Measurements from ENCODE around the gene STARD13.

The STARD13 gene

GRCh38 chr13:33228648-33229445 is 56.7 kb downstream of the STARD13 start:
- no peak for DNase-seq (ENCODE audit: low read depth)

GRCh38 chr13:33227927-33228647 is 57.5 kb downstream of the STARD13 start:
- no peak for DNase-seq (ENCODE audit: low read depth)

DNA sequence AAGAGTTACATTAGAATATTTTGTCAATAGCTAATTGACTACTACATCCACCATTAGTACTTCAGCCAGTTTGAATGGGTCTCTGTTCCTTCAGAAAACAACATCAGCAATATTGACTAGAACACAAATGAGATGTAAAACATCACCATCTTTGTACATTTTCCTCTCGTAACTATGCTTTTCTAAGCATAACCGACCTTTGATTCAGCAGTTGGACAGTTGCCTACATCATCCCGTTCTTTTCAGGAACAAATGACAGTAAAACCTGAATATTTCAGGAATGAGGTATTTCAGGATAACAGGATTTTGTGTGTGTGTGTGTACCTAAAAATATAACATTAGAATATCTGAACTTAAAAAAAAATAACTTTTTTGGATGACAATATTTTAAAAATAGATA is 60.9 kb downstream of the STARD13 start:
- no peak for DNase-seq (ENCODE audit: low read depth)

DNA sequence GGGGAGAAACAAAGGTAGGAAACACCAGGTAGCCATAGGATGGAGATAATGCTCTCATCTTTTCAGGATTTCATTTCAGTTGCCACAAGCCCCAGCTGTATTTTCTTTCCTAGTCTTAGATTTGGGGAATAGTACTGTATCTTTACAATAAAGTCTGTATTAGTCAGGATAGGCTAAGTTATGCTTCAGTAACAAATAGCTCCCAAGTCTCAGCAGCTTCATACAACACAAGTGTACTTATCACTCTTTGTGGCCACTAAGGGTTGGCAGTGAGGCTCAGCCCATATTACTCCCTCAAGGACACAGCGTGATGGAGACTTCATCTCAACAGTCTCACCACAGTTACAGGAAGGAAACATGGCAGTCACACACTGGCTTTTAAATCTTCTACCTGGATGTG is 61.4 kb downstream of the STARD13 start:
- no peak for DNase-seq (ENCODE audit: low read depth)

- no peak for DNase-seq (ENCODE audit: low read depth)
Measured at GRCh38 chr13:33219926-33220325, 65.6 kb downstream of the STARD13 start.

DNA sequence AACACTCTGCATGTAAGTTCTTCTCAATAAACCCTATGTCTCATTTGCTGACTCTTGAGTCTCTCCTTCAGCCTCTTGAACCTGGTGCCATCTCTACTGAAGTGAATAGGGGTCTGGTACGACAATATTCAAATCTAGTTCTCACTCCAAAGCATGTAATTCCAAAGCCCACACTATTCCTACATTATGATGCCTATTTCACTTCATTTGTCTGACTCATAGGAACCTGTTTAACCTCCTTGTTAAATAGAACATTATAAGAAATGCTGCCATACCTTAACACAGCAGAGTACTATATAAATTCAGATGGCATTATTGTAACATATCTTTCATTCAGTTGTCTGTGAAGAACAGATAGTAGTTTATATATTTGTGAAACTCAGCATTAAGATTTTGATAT is 67.1 kb downstream of the STARD13 start:
- no peak for DNase-seq (ENCODE audit: low read depth)

- no peak for DNase-seq (ENCODE audit: low read depth)
Measured at GRCh38 chr13:33218020-33218419, 67.5 kb downstream of the STARD13 start.

DNA sequence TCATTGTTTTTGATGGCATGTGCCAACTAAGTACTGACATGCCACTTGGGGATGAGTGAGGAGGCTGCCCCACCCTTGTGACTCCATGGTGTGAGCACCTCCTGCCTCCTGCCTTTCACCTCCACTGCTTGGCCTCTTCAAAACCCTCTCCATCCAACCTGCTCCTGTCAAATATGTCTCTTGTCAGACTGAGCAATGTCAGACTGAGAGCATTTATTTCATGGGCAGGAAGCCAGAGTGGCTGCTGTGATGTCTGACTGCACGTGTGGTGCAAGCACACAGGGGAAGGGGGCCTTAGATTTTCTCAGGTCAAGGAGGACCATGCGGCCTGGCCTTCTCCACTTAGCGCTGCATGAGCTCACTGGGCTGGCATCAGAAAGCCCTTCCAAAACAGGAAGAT is 68.3 kb downstream of the STARD13 start:
- no peak for DNase-seq (ENCODE audit: low read depth)

DNA sequence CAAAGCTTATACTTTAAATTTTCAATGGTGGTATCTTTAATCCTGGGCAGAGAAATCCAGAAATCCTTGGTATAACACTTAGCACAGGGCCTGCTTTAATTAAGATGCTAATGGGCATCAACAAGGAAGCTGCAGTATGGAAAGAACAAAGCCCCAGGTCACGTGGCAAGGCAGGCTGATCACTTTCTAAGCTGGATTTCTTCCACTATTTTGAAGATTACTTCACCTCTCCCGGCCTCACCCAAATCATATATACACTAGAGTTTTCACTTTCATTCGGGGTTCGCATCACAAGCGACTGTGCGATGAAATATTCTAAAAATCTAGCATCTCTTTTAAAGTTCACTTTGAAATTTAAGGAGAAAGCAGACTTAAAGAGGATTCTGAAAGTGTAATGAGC is 71.8 kb downstream of the STARD13 start:
- DNase-seq (ENCODE audit: low read depth): no peak

DNA sequence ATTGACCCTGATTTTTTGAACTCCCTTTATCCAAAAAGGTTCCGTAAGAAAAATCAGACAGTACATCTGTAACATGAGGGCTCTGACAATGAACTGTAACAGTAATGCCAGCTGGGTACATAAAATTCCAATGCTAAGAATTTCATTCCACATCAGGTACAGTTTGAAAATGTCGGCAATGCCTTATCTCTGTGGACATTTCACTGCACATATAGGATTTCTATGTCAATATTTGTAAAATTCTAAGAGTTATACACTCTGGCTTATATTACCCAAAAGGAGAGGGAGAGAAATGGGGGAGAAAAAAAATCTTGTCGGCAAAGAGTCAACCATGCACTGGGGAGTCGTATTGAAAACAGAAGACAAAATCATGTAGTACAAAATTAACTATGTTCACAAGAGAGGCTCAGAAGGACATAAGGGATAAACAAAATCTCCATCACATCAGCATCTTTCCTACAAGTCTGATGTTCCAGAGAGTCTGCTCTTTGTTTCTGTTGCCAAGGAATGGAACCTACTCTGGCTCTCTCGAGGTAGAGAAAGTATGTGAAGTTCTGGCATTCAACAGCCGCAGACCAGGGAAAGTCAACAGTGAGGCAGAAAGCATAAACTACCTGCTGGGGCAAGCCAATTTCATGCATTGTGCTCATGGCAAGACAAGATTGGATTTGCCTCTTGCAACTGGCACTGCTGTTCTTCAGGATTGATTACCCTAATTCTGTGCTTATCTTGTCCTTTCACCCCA is 72.4 kb downstream of the STARD13 start:
- DNase-seq (ENCODE audit: low read depth): no peak

GRCh38 chr13:33212396-33212795 is 73.2 kb downstream of the STARD13 start:
- DNase-seq (ENCODE audit: low read depth): no peak

DNA sequence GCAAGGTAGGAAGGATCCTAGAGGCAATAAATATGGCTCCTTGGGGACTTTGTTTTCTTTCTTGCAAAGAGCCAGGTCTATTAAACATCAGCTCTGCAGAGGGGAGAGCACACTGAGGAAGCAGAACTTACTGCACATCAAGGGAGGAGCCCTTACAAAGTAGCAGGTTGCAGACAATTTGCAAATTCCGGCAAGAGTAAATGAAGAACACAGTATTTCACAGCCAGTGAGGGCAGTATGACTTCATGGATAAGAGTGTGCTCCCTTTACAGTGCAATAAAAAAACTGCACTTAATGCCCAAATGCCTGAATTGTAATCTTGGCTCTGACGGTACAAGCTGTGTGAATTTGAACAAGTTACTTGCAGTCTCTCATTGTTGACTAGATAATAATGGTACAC is 75.5 kb downstream of the STARD13 start:
- DNase-seq (ENCODE audit: low read depth): no peak

GRCh38 chr13:33208290-33209220 is 77.0 kb downstream of the STARD13 start:
- DNase-seq (ENCODE audit: low read depth): no peak

GRCh38 chr13:33207615-33207961 is 78.0 kb downstream of the STARD13 start:
- no peak for DNase-seq (ENCODE audit: low read depth)

- no peak for DNase-seq (ENCODE audit: low read depth)
Measured at GRCh38 chr13:33206945-33207614, 78.5 kb downstream of the STARD13 start.

DNA sequence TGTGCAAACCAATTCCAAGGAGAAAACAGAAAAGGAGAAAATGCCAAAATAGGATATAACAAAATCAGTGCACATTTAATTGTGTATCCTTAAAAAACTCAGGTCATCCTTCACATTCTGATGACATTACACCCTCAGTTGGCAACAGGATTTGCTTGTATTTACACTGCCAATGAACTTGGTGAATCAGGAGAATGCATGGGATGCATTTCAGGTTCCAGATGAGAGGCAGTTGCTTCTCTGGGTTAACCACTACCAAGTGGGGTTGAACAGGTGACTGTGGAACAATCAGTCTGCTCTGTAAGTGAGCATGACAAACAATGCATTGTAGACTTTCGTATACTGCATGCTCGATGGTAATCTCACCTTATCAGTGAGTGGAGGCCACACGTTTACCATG is 79.1 kb downstream of the STARD13 start:
- no peak for DNase-seq (ENCODE audit: low read depth)

DNA sequence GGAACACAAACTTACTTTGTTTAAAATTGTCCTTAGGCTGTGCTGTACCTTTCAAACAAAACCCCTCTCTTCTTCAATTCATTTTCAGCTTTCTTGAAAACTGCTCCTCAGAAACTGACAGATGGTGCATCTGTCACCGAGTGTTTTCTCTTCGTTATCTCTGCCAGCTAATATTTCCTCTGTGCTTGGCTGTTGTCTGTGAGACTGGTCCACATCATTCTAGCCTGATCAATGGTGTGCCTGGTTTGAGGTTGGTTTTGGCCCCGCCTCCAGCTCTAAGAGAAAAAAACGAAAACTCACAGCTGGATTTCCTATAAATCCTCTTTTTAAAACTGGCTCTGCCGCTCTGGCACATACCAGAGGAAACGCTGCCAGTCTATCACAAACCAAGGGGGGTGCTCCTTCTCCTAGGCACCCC is 79.7 kb downstream of the STARD13 start:
- no peak for DNase-seq (ENCODE audit: low read depth)

GRCh38 chr13:33205224-33205623 is 80.3 kb downstream of the STARD13 start:
- DNase-seq (ENCODE audit: low read depth): no peak

- DNase-seq (ENCODE audit: low read depth): no peak
Measured at GRCh38 chr13:33204130-33204927, 81.2 kb downstream of the STARD13 start.

DNA sequence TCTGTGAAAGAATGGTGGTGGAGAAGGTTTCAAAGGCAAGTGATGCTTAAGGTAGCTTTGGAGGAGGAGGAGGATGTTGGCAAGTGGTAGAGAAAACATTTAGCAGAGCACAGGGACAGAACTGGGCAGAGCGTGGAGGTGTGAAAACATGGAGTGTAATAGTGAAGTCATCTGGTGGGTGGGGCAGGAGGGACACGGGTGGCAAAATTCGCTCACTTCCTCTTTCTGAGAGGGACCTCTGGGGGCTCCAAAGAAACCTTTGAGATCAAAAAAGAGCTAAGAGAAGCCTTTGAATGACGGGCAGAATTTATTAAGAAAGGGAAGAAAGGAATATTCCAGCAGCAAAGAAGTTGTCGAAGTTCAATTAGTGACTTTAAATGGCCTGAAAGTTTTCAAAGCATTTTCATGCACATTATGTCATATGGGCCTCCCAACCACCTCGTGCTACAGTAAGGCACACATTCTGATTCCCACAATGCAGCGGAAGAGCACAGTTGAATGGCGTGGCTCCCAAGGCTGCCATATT is 82.8 kb downstream of the STARD13 start:
- no peak for DNase-seq (ENCODE audit: low read depth)
